CD4-positive, alpha-beta memory T cell (primary cell): Measurements from ENCODE around the gene PTOV1. TPM values are rescaled to one million over a fixed set of nuclear protein-coding genes. Genes with fewer than 3 reads are reported as not detected.

ENCODE experiments used
- CTCF ChIA-PET: fragments of 350-600 bp; sonication (Branson Sonifier 250); formaldehyde crosslinking; loops from one replicate; lab custom pipeline; 2021; ENCODE audit warnings: inconsistent platforms; ENCODE audit not compliant: partially characterized antibody; lab: Charles Lee
- POLR2A ChIA-PET: fragments of 350-600 bp; sonication (Branson Sonifier 250); formaldehyde crosslinking; loops from one replicate; lab custom pipeline; 2021; ENCODE audit not compliant: partially characterized antibody; lab: Charles Lee
- DNase-seq, 5 donors: peaks; one replicate each; pipeline versions ENCODE4 v3.0.0 to v3.0.0-alpha.2; 2020 to 2022; ENCODE audit warnings: mixed read lengths in 1 of 5
- H3K27ac ChIP-seq: one replicate; pipeline ENCODE4 v1.7.0; 2013; ENCODE audit warnings: low read depth, low read length
- H3K27me3 ChIP-seq: 2 replicates; pipeline ENCODE4 v1.7.0; 2013; ENCODE audit warnings: mild to moderate bottlenecking, low read length, moderate library complexity; ENCODE audit not compliant: insufficient read depth
- H3K36me3 ChIP-seq: 2 replicates; pipeline ENCODE4 v1.7.0; 2013; ENCODE audit warnings: mild to moderate bottlenecking, low read length, moderate library complexity; ENCODE audit not compliant: insufficient read depth
- H3K4me1 ChIP-seq: 2 replicates; pipeline ENCODE4 v1.7.0; 2013; ENCODE audit warnings: mild to moderate bottlenecking, low read length, moderate library complexity; ENCODE audit not compliant: insufficient read depth
- H3K4me3 ChIP-seq, 2 donors: one replicate each; pipeline ENCODE4 v1.7.0; 2013; ENCODE audit warnings: low read length in 2 of 2, mild to moderate bottlenecking in 1 of 2
- H3K9me3 ChIP-seq, 2 donors: one replicate each; pipeline ENCODE4 v1.7.0; 2013; ENCODE audit warnings: low read length in 2 of 2, control low read depth in 1 of 2; ENCODE audit not compliant: control insufficient read depth in 1 of 2
- H3K27ac Mint-ChIP-seq, 7 donors: one replicate each; pipeline ENCODE4 v1.8.0; 2020 to 2021; ENCODE audit warnings: mixed read lengths in 7 of 7, mild to moderate bottlenecking in 6 of 7, inconsistent platforms in 3 of 7, moderate library complexity in 3 of 7
- H3K27me3 Mint-ChIP-seq, 2 donors: one replicate each; pipeline ENCODE4 v1.8.0; 2020 to 2021; ENCODE audit warnings: mixed read lengths in 2 of 2
- H3K36me3 Mint-ChIP-seq, 2 donors: one replicate each; pipeline ENCODE4 v1.8.0; 2020 to 2021; ENCODE audit warnings: mixed read lengths in 2 of 2, inconsistent platforms in 1 of 2, mild to moderate bottlenecking in 1 of 2
- H3K4me1 Mint-ChIP-seq, 4 donors: one replicate each; pipeline ENCODE4 v1.8.0; 2020 to 2021; ENCODE audit warnings: mixed read lengths in 4 of 4, mild to moderate bottlenecking in 1 of 4
- H3K4me3 Mint-ChIP-seq, 8 donors: one replicate each; pipeline ENCODE4 v1.8.0; 2020 to 2021; ENCODE audit warnings: mixed read lengths in 8 of 8, mild to moderate bottlenecking in 7 of 8, moderate library complexity in 6 of 8, inconsistent platforms in 3 of 8
- H3K9me3 Mint-ChIP-seq, 8 donors: one replicate each; pipeline ENCODE4 v1.8.0; 2020 to 2021; ENCODE audit warnings: mixed read lengths in 8 of 8, mild to moderate bottlenecking in 5 of 8, inconsistent platforms in 3 of 8, moderate library complexity in 1 of 8
- intact Hi-C: fragments of 100-400 bp; cut with micrococcal nuclease; formaldehyde crosslinking; loops from one replicate; pipeline ENCODE4 v1.15.1; 2023
- polyA plus RNA-seq, 2 donors: library from polyadenylated mRNA; unstranded; fragments of 300-500 nt; fragmentation: Illumina TruSeq; gene quantifications; one replicate each; pipeline ENCODE4 v1.2.3, GENCODE V29; 2021
- total RNA-seq, 2 experiments: library from RNA; stranded (reverse); gene quantifications; one replicate each; pipeline ENCODE4 v1.2.3, GENCODE V29; 2021

The PTOV1 gene
- total and polyA plus RNA-seq, 4 experiments from 2014 or later, result 40.7 to 156 (median 104) TPM

GRCh38 chr19:49849433-49850220, 1.3 kb upstream of the PTOV1 start:
- Mint-ChIP-seq H3K27me3 (no peaks in the 10 kb centered on the region), H3K4me1 (peaks cover 29 to 49% (median 38%) of the 10 kb centered on the region in 4 donors), H3K9me3 (peaks cover 0 to 5% (median 0%) of the 10 kb centered on the region in 8 donors), H3K4me3 (peak overlapping the region; percentile 90 to 97 (median 93)), H3K36me3 (peaks cover 0 to 13% of the 10 kb centered on the region in 2 donors), H3K27ac (peak overlapping the region in 6 of 7 donors; percentile 92 to 98 (median 98))
- intact Hi-C loops, result loop anchor here (1.0 to 2.0 kb wide), 5 partner anchors 18 to 79 kb away; partner anchors contain the start of genes AKT1S1, ATF5, FUZ and MED25
- Histone ChIP-seq H3K27me3 (no peaks in the 10 kb centered on the region), H3K4me3 (no peak overlapping the region), H3K4me1 (peaks cover 42% of the 10 kb centered on the region), H3K9me3 (no peaks in the 10 kb centered on the region), H3K27ac (peak overlapping the region; percentile 98), H3K36me3 (no peaks in the 10 kb centered on the region)
- no peak for DNase-seq
- CTCF ChIA-PET, result interaction anchor here (1.2 kb wide), 1 partner anchor 41 kb away, joined by 4 read pairs; no protein-coding TSS in a partner anchor
- POLR2A ChIA-PET, result interaction anchor here (0.9 to 12.2 kb wide), 19 partner anchors 10 to 1204 kb away, joined by 3 to 173 read pairs (median 6); partner anchors contain the start of genes AKT1S1, AP2A1, ATF5 and CA11

GRCh38 chr19:49850221-49850486, 805 bp upstream of the PTOV1 start:
- Mint-ChIP-seq H3K27me3 (no peaks in the 10 kb centered on the region), H3K4me1 (peaks cover 29 to 49% (median 38%) of the 10 kb centered on the region in 4 donors), H3K9me3 (peaks cover 0 to 5% (median 0%) of the 10 kb centered on the region in 8 donors), H3K4me3 (peak overlapping the region; percentile 90 to 97 (median 93)), H3K27ac (peak overlapping the region; percentile 92 to 98 (median 97)), H3K36me3 (peaks cover 0 to 13% of the 10 kb centered on the region in 2 donors)
- Histone ChIP-seq H3K27me3 (no peaks in the 10 kb centered on the region), H3K36me3 (no peaks in the 10 kb centered on the region), H3K9me3 (no peaks in the 10 kb centered on the region), H3K27ac (peak overlapping the region; percentile 98), H3K4me3 (peak overlapping the region in 1 of 2 donors; percentile 88), H3K4me1 (peaks cover 42% of the 10 kb centered on the region)
- intact Hi-C loops, result loop anchor here (1.0 to 2.0 kb wide), 5 partner anchors 17 to 79 kb away; partner anchors contain the start of genes AKT1S1, ATF5, FUZ and MED25
- ChIA-PET CTCF (interaction anchor here (1.0 to 1.2 kb wide), 3 partner anchors 18 to 40 kb away, joined by 3 to 4 read pairs (median 3); partner anchors contain the start of gene PNKP), POLR2A (interaction anchor here (0.7 to 12.2 kb wide), 25 partner anchors 9 to 1487 kb away, joined by 3 to 173 read pairs (median 5); partner anchors contain the start of genes AKT1S1, AP2A1, ATF5 and CA11)
- no peak for DNase-seq

DNA sequence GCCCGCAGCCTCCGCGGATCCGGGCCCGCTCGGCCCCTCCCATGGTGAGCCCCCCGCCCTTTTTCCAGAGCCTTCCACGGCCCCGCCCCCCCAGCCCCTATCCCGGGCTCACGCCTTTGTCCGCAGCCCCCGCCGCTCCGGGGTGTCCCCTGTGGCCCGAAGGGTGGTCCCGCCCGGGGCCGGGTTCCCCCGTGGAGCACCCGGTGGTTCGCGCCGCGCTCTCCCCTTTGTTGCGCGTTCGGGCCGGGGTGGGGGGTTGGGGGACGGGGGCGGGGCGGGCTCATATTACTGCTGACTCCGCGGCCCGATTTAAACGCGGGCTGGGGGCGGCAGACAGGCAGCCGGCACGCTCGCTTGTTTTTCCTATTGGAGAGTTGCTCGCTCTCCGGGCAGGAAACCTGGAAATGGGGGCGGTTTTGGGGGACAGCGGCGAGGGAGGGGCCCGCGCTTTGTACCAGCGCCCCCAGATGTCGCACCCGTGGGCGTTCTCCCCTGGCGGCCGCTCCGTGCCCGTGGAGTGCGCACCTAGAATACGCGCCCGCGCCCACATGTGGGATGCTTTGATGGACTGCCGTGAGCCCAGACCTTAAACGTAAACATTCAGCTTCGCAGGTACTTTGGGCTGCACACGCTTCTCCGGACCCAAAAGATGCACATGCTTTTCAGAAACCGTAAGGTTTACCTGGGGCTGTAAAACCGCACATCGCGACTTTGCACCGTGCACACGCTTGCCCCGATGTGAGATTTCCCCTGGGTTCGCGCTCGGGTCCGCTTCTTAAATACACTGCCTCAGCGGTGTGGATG, 699 bp downstream of the PTOV1 start:
- CTCF ChIA-PET, result no interaction called here
- DNase-seq, result peak in 2 of 5 donors; percentile 26 to 44
- peak overlapping the region; percentile 38 to 88 for H3K4me3 ChIP-seq
- Mint-ChIP-seq H3K36me3 (peaks cover 0 to 19% of the 10 kb centered on the region in 2 donors), H3K4me3 (peak overlapping the region; percentile 85 to 92 (median 88)), H3K27ac (peak overlapping the region; percentile 85 to 93 (median 88)), H3K27me3 (no peaks in the 10 kb centered on the region), H3K4me1 (peaks cover 29 to 49% (median 39%) of the 10 kb centered on the region in 4 donors), H3K9me3 (peaks cover 0 to 5% (median 0%) of the 10 kb centered on the region in 8 donors)
- POLR2A ChIA-PET, result interaction anchor here (0.7 to 12.2 kb wide), 13 partner anchors 9 to 271 kb away, joined by 3 to 173 read pairs (median 10); partner anchors contain the start of genes AKT1S1, ATF5, FUZ and MED25
- intact Hi-C loops, result loop anchor here (1.0 to 2.0 kb wide), 2 partner anchors 39 to 77 kb away; partner anchors contain the start of genes ATF5 and NUP62
- peaks cover 42% of the 10 kb centered on the region for H3K4me1 ChIP-seq
- no peaks in the 10 kb centered on the region for H3K9me3 ChIP-seq
- H3K27ac ChIP-seq, result peak overlapping the region; percentile 98
- H3K36me3 ChIP-seq, result no peaks in the 10 kb centered on the region
- H3K27me3 ChIP-seq, result no peaks in the 10 kb centered on the region

DNA sequence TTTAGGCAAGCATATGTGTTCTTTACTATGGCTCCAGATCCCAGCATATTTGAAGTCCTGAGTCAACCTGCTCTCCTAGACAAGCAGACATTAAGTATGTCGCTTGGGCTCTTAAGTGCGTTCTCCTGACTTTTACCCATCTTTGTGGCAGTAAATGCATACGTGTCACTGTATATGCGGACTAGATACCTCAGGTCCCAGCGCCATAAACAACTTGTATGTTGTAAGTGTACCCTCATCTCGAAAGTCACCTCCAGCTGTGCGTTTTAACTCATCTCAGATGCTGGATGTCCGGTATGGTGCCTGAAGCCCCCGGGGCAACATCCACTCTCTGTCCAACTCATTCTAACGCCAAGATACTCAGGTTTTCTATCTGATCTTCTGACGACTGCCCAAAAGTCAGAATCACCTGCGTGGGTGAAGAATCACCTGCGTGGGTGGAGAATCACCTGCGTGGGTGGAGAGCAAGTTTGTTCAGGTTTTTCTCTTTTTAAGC, 1.7 kb downstream of the PTOV1 start:
- Histone ChIP-seq H3K4me3 (peak overlapping the region in 1 of 2 donors; percentile 34), H3K27ac (no peak overlapping the region), H3K27me3 (no peaks in the 10 kb centered on the region), H3K36me3 (no peaks in the 10 kb centered on the region), H3K4me1 (peaks cover 42% of the 10 kb centered on the region), H3K9me3 (no peaks in the 10 kb centered on the region)
- POLR2A ChIA-PET, result interaction anchor here (3.0 to 12.2 kb wide), 4 partner anchors 14 to 40 kb away, joined by 46 to 173 read pairs (median 56); partner anchors contain the start of genes AKT1S1, FUZ, MED25 and PNKP
- H3K27ac Mint-ChIP-seq, result peak overlapping the region; percentile 85 to 93 (median 88)
- peaks cover 0 to 5% (median 0%) of the 10 kb centered on the region in 8 donors for H3K9me3 Mint-ChIP-seq
- peaks cover 0 to 19% of the 10 kb centered on the region in 2 donors for H3K36me3 Mint-ChIP-seq
- DNase-seq, result no peak
- no peaks in the 10 kb centered on the region for H3K27me3 Mint-ChIP-seq
- CTCF ChIA-PET, result interaction anchor here (0.7 kb wide), 1 partner anchor 135 kb away, joined by 6 read pairs; no protein-coding TSS in a partner anchor
- peak overlapping the region; percentile 85 to 92 (median 88) for H3K4me3 Mint-ChIP-seq
- peaks cover 29 to 44% (median 38%) of the 10 kb centered on the region in 4 donors for H3K4me1 Mint-ChIP-seq
- intact Hi-C loops, result no loop called here

- intact Hi-C loops, result no loop called here
- no peak overlapping the region for H3K4me3 ChIP-seq
- no peaks in the 10 kb centered on the region for H3K27me3 Mint-ChIP-seq
- peak overlapping the region in 6 of 8 donors; percentile 33 to 73 (median 65) for H3K4me3 Mint-ChIP-seq
- peak overlapping the region in 4 of 7 donors; percentile 53 to 88 (median 65) for H3K27ac Mint-ChIP-seq
- H3K36me3 Mint-ChIP-seq, result peaks cover 0 to 21% of the 10 kb centered on the region in 2 donors
- no peaks in the 10 kb centered on the region for H3K9me3 ChIP-seq
- H3K36me3 ChIP-seq, result no peaks in the 10 kb centered on the region
- ChIA-PET POLR2A (interaction anchor here (1.2 to 12.2 kb wide), 3 partner anchors 13 to 41 kb away, joined by 3 to 173 read pairs (median 53); partner anchors contain the start of genes AKT1S1, FUZ, PNKP and TBC1D17), CTCF (interaction anchor here (0.6 kb wide), 1 partner anchor 39 kb away, joined by 3 read pairs; no protein-coding TSS in a partner anchor)
- H3K27me3 ChIP-seq, result no peaks in the 10 kb centered on the region
- DNase-seq, result no peak
- no peak overlapping the region for H3K27ac ChIP-seq
- peaks cover 0 to 4% (median 0%) of the 10 kb centered on the region in 8 donors for H3K9me3 Mint-ChIP-seq
- H3K4me1 ChIP-seq, result peaks cover 30% of the 10 kb centered on the region
- peaks cover 20 to 34% (median 28%) of the 10 kb centered on the region in 4 donors for H3K4me1 Mint-ChIP-seq
Observed at GRCh38 chr19:49853852-49854377, 3.0 kb downstream of the PTOV1 start.
